HepG2 (cell line): Measurements from ENCODE around the gene INSYN2B. TPM values are rescaled to one million over a fixed set of nuclear protein-coding genes. Genes with fewer than 3 reads are reported as not detected.

Experiments
- ATAC-seq: fragments of 200-7000 bp; cut with Tn5 transposase; 3 replicates; pipeline ENCODE4 v1.9.1; 2020; ENCODE audit warnings: mild to moderate bottlenecking, moderate library complexity
- BruUV-seq: library from RNA; stranded (reverse); fragments of 400-500 nt; replicated peaks from 2 replicates; lab custom pipeline; 2021; lab: Mats Ljungman, UMichigan
- CTCF ChIA-PET: fragments of 300-600 bp; formaldehyde crosslinking; extraction: SDS; loops from one replicate; lab custom pipeline; 2021; ENCODE audit warnings: low total read pairs, inconsistent platforms, low intra/inter-chr PET ratio; lab: Yijun Ruan, JAX
- POLR2A ChIA-PET: fragments of 350-600 bp; sonication (Branson Sonifier 250); formaldehyde crosslinking; loops from one replicate; lab custom pipeline; 2020; ENCODE audit warnings: antibody characterized with exemption, inconsistent platforms; lab: Yijun Ruan, JAX
- DNase-seq: peaks from one replicate; pipeline ENCODE4 v3.0.0-alpha.2; 2015; ENCODE audit warnings: low spot score
- FAIRE-seq: peaks from 3 replicates; lab custom pipeline; 2011; peaks lifted over from hg19 to GRCh38; lab: Jason Lieb, UNC
- H2AFZ ChIP-seq: one replicate; pipeline ENCODE4 v1.6.1; 2011; ENCODE audit warnings: low read length, inconsistent platforms
- H3K27ac ChIP-seq: fragments of 300-600 bp; 3 replicates; pipeline ENCODE4 v1.8.0; 2011; ENCODE audit warnings: mixed run types, mild to moderate bottlenecking, mixed read lengths, low read length, inconsistent platforms; ENCODE audit not compliant: insufficient read depth; ENCODE audit errors: extremely low read length
- H3K27me3 ChIP-seq, 2 experiments: fragments of 200-600 bp in 1 of 2; 2 replicates in 1 of 2; 3 replicates in 1 of 2; pipeline versions ENCODE4 v1.6.0 to v1.8.0; 2011; ENCODE audit warnings: low read length in 2 of 2, mild to moderate bottlenecking in 2 of 2, moderate library complexity in 2 of 2, inconsistent platforms in 1 of 2; ENCODE audit not compliant: insufficient read depth in 2 of 2, control insufficient read depth in 1 of 2
- H3K36me3 ChIP-seq, 2 experiments: fragments of 200-600 bp in 1 of 2; replicated peaks in 1 of 2; 2 replicates in 1 of 2; 3 replicates in 1 of 2; pipeline versions ENCODE4 v1.5.1 to v1.8.0; 2011; ENCODE audit warnings: low read length in 2 of 2, inconsistent platforms in 1 of 2; ENCODE audit not compliant: insufficient read depth in 2 of 2, control insufficient read depth in 1 of 2
- H3K4me1 ChIP-seq: 2 replicates; pipeline ENCODE4 v1.5.1; 2012; ENCODE audit warnings: low read length, inconsistent platforms; ENCODE audit not compliant: insufficient read depth
- H3K4me2 ChIP-seq: 2 replicates; pipeline ENCODE4 v1.6.0; 2011; ENCODE audit warnings: low read depth, low read length, inconsistent platforms
- H3K4me3 ChIP-seq, 3 experiments: fragments of 200-600 bp in 1 of 3; sonication (generic), shearing (Covaris generic) in 1 of 3; replicated peaks in 1 of 3; 2 replicates each; pipeline ENCODE4 v1.5.1; 2011 to 2016; ENCODE audit warnings: low read length in 3 of 3, inconsistent platforms in 2 of 3, low read depth in 2 of 3, mild to moderate bottlenecking in 2 of 3, control low read depth in 1 of 3, mixed read lengths in 1 of 3; ENCODE audit not compliant: insufficient read depth in 1 of 3
- H3K79me2 ChIP-seq: one replicate; pipeline ENCODE4 v1.6.1; 2011; ENCODE audit warnings: low read length, inconsistent platforms; ENCODE audit not compliant: insufficient read depth
- H3K9ac ChIP-seq: 2 replicates; pipeline ENCODE4 v1.6.0; 2011; ENCODE audit warnings: mild to moderate bottlenecking, low read depth, low read length, inconsistent platforms; ENCODE audit not compliant: insufficient read depth
- H3K9me3 ChIP-seq: 2 replicates; pipeline ENCODE4 v1.5.1; 2012; ENCODE audit warnings: mild to moderate bottlenecking, low read length
- H4K20me1 ChIP-seq: 2 replicates; pipeline ENCODE4 v1.6.0; 2011; ENCODE audit warnings: inconsistent platforms, mild to moderate bottlenecking, low read length, moderate library complexity; ENCODE audit not compliant: insufficient read depth
- RFX5 ChIP-seq: IDR thresholded peaks from 2 replicates; pipeline ENCODE4 v1.6.1; 2011; ENCODE audit warnings: low read depth, low read length, improper control_type of control experiment
- ZNF205 ChIP-seq: IDR thresholded peaks from 2 replicates; pipeline ENCODE4 v1.6.1; 2018; ENCODE audit warnings: missing biosample characterization, missing genetic modification reagents
- ZNF234 ChIP-seq: sonication (generic); formaldehyde crosslinking; conservative IDR thresholded peaks from 2 replicates; pipeline ENCODE4 v1.5.1; 2020; ENCODE audit warnings: mild to moderate bottlenecking, missing genetic modification reagents
- ZNF34 ChIP-seq: sonication (generic); formaldehyde crosslinking; IDR thresholded peaks from 2 replicates; pipeline ENCODE4 v1.4.0; 2020; ENCODE audit warnings: mild to moderate bottlenecking, missing genetic modification reagents, borderline replicate concordance
- ZSCAN29 ChIP-seq: sonication (generic); formaldehyde crosslinking; conservative IDR thresholded peaks from 2 replicates; pipeline ENCODE4 v1.4.0; 2020; ENCODE audit warnings: mild to moderate bottlenecking, missing genetic modification reagents
- WGBS: methylation state at CpG from one replicate; pipeline ENCODE4 v1.1.6; 2017; ENCODE audit warnings: low lambda C conversion rate; 5-methylcytosine and 5-hydroxymethylcytosine counted together
- in situ Hi-C: cut with HindIII; loops from 2 replicates; pipeline ENCODE4 v1.10.0; 2017; ENCODE audit warnings: low pct_unique_long_range_greater_than_20kb; ENCODE audit not compliant: extremely low pct_ligation_motif_present
- intact Hi-C: fragments of 100-400 bp; cut with micrococcal nuclease; formaldehyde crosslinking; loops from one replicate; pipeline ENCODE4 v1.10.0; 2022; ENCODE audit not compliant: unreplicated experiment
- polyA plus RNA-seq, 8 experiments: library from polyadenylated mRNA; depleted of rRNA in 3 of 8; stranded (reverse) in 7 of 8; unstranded in 1 of 8; fragments of >200 nt; fragmentation: Illumina TruSeq in 4 of 8; extraction: Trizol in 4 of 8; gene quantifications; 2 replicates each; pipeline versions ENCODE4 v1.2.1 to v1.2.3, GENCODE V29; 2011 to 2016; ENCODE audit warnings: low read depth in 4 of 8, missing spikeins in 1 of 8, mixed read lengths in 1 of 8; ENCODE audit not compliant: insufficient read depth in 1 of 8
- total RNA-seq, 5 experiments: library from RNA; depleted of rRNA; stranded (reverse); fragments of >200 nt; fragmentation: Illumina TruSeq; extraction: Trizol; gene quantifications; 2 replicates each; pipeline ENCODE4 v1.2.3, GENCODE V29; 2016; ENCODE audit warnings: low read depth in 1 of 5
- TF ChIP-seq, protein P1 (sequence below): sonication (generic); formaldehyde crosslinking; IDR thresholded peaks from 2 replicates; pipeline ENCODE4 v1.5.1; 2020; ENCODE audit warnings: mild to moderate bottlenecking, missing genetic modification reagents, moderate library complexity
- TF ChIP-seq, protein P2 (sequence below): sonication (generic); formaldehyde crosslinking; IDR thresholded peaks from 2 replicates; pipeline ENCODE4 v1.5.1; 2020; ENCODE audit warnings: mild to moderate bottlenecking, missing genetic modification reagents, borderline replicate concordance

Gene INSYN2B
- total and polyA plus RNA-seq, 2 of the 13 experiments (the other 11 are each of a cell fraction or from before 2014, with no cell fraction given) = not detected

- no peaks in the 10 kb centered on the region for H3K79me2 ChIP-seq
- H4K20me1 ChIP-seq = no peaks in the 10 kb centered on the region
- ChIA-PET CTCF (no interaction called here), POLR2A (no interaction called here)
- WGBS = 0% methylated on average over 2 of the region's 2 CpGs
- TF ChIP-seq ZNF234 = no peak
- no peak for TF ChIP-seq ZNF34 (CRISPR knock-in tag)
- no peak for TF ChIP-seq RFX5
- no peak for TF ChIP-seq ZSCAN29 (CRISPR knock-in tag)
- no peak for TF ChIP-seq ZNF205 (CRISPR knock-in tag)
- TF ChIP-seq, protein P1, sequence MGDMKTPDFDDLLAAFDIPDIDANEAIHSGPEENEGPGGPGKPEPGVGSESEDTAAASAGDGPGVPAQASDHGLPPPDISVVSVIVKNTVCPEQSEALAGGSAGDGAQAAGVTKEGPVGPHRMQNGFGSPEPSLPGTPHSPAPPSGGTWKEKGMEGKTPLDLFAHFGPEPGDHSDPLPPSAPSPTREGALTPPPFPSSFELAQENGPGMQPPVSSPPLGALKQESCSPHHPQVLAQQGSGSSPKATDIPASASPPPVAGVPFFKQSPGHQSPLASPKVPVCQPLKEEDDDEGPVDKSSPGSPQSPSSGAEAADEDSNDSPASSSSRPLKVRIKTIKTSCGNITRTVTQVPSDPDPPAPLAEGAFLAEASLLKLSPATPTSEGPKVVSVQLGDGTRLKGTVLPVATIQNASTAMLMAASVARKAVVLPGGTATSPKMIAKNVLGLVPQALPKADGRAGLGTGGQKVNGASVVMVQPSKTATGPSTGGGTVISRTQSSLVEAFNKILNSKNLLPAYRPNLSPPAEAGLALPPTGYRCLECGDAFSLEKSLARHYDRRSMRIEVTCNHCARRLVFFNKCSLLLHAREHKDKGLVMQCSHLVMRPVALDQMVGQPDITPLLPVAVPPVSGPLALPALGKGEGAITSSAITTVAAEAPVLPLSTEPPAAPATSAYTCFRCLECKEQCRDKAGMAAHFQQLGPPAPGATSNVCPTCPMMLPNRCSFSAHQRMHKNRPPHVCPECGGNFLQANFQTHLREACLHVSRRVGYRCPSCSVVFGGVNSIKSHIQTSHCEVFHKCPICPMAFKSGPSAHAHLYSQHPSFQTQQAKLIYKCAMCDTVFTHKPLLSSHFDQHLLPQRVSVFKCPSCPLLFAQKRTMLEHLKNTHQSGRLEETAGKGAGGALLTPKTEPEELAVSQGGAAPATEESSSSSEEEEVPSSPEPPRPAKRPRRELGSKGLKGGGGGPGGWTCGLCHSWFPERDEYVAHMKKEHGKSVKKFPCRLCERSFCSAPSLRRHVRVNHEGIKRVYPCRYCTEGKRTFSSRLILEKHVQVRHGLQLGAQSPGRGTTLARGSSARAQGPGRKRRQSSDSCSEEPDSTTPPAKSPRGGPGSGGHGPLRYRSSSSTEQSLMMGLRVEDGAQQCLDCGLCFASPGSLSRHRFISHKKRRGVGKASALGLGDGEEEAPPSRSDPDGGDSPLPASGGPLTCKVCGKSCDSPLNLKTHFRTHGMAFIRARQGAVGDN = no peak
- TF ChIP-seq, protein P2, sequence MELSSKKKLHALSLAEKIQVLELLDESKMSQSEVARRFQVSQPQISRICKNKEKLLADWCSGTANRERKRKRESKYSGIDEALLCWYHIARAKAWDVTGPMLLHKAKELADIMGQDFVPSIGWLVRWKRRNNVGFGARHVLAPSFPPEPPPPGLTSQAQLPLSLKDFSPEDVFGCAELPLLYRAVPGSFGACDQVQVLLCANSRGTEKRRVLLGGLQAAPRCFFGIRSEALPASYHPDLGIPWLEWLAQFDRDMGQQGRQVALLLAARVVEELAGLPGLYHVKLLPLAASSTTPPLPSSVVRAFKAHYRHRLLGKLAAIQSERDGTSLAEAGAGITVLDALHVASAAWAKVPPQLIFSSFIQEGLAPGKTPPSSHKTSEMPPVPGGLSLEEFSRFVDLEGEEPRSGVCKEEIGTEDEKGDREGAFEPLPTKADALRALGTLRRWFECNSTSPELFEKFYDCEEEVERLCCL (CRISPR knock-in tag) = no peak
- H2AFZ ChIP-seq = no peak overlapping the region
- H3K4me1 ChIP-seq = no peaks in the 10 kb centered on the region
- H3K9ac ChIP-seq = no peak overlapping the region
- peaks cover 0 to 3% of the 10 kb centered on the region in 2 experiments; a peak in 1 of 5 replicates for H3K27me3 ChIP-seq
- FAIRE-seq = no peak
- no peak overlapping the region for H3K4me3 ChIP-seq
- intact Hi-C loops = no loop called here
- ATAC-seq = no peak
- no peaks in the 10 kb centered on the region for H3K36me3 ChIP-seq
- no TSS peak for BruUV-seq
- H3K27ac ChIP-seq = no peak overlapping the region
- no peak for DNase-seq
- H3K9me3 ChIP-seq = no peaks in the 10 kb centered on the region
- in situ Hi-C loops = no loop called here
- H3K4me2 ChIP-seq = no peak overlapping the region
Observed at GRCh38 chr5:169992789-169993484, 12.6 kb upstream of the INSYN2B start.
